ENCODE data around the gene EEF2K. TPM values are rescaled to one million over a fixed set of nuclear protein-coding genes. Genes with fewer than 3 reads are reported as not detected.

The EEF2K gene
- total RNA-seq, 2 donors from 2014 or later, result 23.6 to 25.1 TPM

DNA sequence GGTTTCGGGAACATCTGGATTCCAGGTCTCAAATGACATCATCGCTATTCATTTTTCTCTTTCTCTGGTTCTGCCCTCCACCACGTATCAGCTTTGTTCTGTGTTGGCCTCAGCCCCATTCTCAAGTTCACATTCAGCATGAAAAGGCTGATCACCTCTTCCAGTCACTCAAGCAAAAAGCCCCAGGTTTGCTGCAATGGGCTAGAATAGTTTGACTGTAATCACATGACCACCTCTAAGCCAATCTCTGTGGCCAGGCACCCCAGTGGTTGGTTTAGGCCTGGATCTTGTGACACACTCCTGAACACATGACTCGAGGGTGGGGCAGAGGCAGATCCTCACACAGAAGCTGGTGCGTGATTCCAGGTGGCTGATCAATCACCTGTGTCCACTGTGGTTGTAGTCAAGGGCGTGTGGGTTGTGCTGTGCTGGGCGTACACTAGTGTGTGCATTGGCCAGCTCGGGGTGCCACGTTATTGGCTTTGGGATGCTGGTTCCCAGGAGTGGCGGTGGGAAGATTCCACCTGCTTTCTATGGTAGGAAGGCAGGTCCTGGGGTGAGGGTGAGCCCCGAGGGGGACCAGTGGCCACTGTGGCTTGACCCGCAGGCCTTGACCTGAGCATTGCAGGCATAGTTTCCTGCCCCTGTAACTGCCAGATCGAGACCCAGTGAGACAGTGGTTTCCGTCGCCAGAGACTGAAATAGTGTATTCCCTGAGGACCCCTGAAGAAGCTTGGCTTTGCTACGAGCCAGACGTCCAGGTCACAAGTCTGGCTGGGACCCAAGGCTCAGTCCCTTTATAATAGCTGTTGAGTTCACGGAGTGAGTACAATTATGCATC, 12.0 kb downstream of the EEF2K start:
- 73 to 86% methylated on average over 5 to 18 of the region's 18 CpGs for WGBS, 2 donors
- ATAC-seq (peak; percentile 5), DNase-seq (peak in 2 of 4 donors; percentile 16 to 39)
- peaks cover 17% of the 10 kb centered on the region for H3K4me1 ChIP-seq
- H3K9me3 ChIP-seq, result no peaks in the 10 kb centered on the region
- TF ChIP-seq, protein P1, sequence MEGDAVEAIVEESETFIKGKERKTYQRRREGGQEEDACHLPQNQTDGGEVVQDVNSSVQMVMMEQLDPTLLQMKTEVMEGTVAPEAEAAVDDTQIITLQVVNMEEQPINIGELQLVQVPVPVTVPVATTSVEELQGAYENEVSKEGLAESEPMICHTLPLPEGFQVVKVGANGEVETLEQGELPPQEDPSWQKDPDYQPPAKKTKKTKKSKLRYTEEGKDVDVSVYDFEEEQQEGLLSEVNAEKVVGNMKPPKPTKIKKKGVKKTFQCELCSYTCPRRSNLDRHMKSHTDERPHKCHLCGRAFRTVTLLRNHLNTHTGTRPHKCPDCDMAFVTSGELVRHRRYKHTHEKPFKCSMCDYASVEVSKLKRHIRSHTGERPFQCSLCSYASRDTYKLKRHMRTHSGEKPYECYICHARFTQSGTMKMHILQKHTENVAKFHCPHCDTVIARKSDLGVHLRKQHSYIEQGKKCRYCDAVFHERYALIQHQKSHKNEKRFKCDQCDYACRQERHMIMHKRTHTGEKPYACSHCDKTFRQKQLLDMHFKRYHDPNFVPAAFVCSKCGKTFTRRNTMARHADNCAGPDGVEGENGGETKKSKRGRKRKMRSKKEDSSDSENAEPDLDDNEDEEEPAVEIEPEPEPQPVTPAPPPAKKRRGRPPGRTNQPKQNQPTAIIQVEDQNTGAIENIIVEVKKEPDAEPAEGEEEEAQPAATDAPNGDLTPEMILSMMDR (IDR thresholded peaks at IDR 0.05), result no peak
- TF ChIP-seq POLR2A (IDR thresholded peaks at IDR 0.05), result no peak
- intact Hi-C loops (cut with DNase I), result no loop called here
- H3K4me3 ChIP-seq, result no peak overlapping the region
- H3K27ac ChIP-seq, result no peak overlapping the region
- no peaks in the 10 kb centered on the region for H3K27me3 ChIP-seq
- H3K36me3 ChIP-seq (replicated peaks in 1 of 2; ENCODE audit: insufficient read depth in 1 of 2, low read depth in 2 of 2), result no peaks in the 10 kb centered on the region

DNA sequence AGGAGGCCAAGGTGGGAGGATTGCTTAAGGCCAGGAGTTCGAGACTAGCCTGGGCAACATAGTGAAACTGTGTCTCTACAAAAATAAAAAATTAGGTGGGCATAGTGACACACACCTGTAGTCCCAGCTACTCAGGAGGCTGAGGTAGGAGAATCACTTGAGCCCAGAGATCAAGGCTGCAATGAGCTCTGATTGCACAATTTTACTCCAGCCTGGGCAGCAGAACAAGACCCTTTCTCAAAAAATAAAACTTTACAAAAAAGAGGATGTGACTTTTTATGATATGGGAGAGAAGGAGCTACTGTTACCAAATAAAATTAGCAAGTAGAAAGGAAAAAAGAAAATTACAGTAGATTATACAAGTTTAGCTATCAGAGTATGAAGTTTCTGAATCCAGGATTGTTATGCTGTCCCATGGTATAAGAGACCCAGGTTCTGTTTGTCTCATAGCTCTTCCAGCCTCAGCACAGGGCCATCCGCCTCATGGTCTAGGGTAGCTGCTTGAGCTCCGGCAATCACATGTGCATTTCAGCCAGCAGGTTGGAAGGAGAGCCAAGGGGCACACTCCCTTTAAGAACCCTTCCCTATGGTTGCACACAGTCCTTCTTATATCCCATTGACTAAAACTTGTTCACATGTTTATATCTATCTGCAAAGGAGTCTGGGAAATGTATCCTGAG, 13.5 kb downstream of the EEF2K start:
- WGBS, 2 donors, result 93 to 96% methylated on average over 3 of the region's 3 CpGs
- Histone ChIP-seq H3K36me3 (replicated peaks in 1 of 2; ENCODE audit: insufficient read depth in 1 of 2, low read depth in 2 of 2) (no peaks in the 10 kb centered on the region), H3K27ac (no peak overlapping the region), H3K27me3 (no peaks in the 10 kb centered on the region), H3K4me1 (peaks cover 17% of the 10 kb centered on the region), H3K9me3 (no peaks in the 10 kb centered on the region), H3K4me3 (no peak overlapping the region)
- no peak for DNase-seq
- ATAC-seq, result no peak
- TF ChIP-seq POLR2A (IDR thresholded peaks at IDR 0.05), result no peak
- TF ChIP-seq, protein P1 (IDR thresholded peaks at IDR 0.05), result no peak
- intact Hi-C loops (cut with DNase I), result no loop called here

DNA sequence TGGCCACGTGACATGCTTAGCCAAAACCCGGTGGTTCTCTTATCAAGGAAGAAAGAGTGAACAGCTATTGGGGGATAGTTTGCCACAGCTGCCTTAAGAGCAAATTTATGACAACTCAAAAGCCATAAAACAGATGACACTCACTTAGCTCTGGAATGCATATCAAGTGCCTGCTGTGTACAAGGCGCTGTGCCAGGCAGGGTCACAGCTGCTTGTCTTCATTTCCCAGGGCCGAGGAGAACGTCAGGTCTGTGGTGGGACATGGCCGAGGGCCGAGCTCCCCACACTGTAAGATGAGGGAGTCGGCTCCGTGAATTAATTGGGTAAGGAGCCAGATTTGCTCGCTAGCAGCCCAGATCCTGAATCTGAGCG, 14.0 kb downstream of the EEF2K start:
- DNase-seq (peak in 3 of 4 donors; percentile 34 to 41 (median 34)), ATAC-seq (no peak)
- WGBS, 2 donors, result 81 to 85% methylated on average over 8 to 11 of the region's 11 CpGs
- Histone ChIP-seq H3K9me3 (no peaks in the 10 kb centered on the region), H3K27me3 (no peaks in the 10 kb centered on the region), H3K4me3 (no peak overlapping the region), H3K27ac (no peak overlapping the region), H3K4me1 (peaks cover 17% of the 10 kb centered on the region), H3K36me3 (replicated peaks in 1 of 2; ENCODE audit: insufficient read depth in 1 of 2, low read depth in 2 of 2) (no peaks in the 10 kb centered on the region)
- intact Hi-C loops (cut with DNase I), result no loop called here
- TF ChIP-seq, protein P1 (IDR thresholded peaks at IDR 0.05), result no peak
- TF ChIP-seq POLR2A (IDR thresholded peaks at IDR 0.05), result no peak

DNA sequence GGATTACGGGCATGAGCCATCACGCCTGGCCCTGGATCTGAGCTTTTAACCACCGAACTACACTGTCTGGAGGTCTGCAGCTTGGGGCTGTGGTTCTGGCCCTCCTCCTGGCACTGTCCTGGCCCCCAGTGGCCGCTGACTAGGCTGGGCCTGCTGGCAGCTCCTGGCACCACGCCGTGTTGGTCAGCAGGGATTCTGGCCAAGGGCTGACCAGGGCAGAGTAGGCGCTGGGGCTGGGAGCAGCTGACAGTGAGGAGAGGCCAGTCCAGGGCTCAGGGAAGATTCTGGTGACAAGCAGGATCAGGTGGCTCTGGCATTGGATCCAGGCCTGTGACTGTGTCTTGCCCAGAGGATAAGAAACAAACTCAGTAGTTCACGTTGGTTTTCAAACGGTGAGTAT, 14.6 kb downstream of the EEF2K start:
- no peak for ATAC-seq
- 52 to 65% methylated on average over 5 to 9 of the region's 9 CpGs for WGBS, 2 donors
- TF ChIP-seq, protein P1 (IDR thresholded peaks at IDR 0.05), result no peak
- TF ChIP-seq POLR2A (IDR thresholded peaks at IDR 0.05), result no peak
- Histone ChIP-seq H3K4me1 (peaks cover 14% of the 10 kb centered on the region), H3K36me3 (replicated peaks in 1 of 2; ENCODE audit: insufficient read depth in 1 of 2, low read depth in 2 of 2) (no peaks in the 10 kb centered on the region), H3K9me3 (no peaks in the 10 kb centered on the region), H3K27ac (no peak overlapping the region), H3K4me3 (no peak overlapping the region), H3K27me3 (no peaks in the 10 kb centered on the region)
- DNase-seq, result peak in 1 of 4 donors; percentile 15
- intact Hi-C loops (cut with DNase I), result no loop called here

Measured in body of pancreas (tissue), 4 donors.